HEK293 (cell line): ENCODE measurements around the gene DYNLT2.

Experiments
- GFI1B ChIP-seq: fragments of 450-650 bp; formaldehyde crosslinking; IDR thresholded peaks from 2 replicates; pipeline ENCODE4 v1.5.1; 2016; ENCODE audit warnings: missing biosample characterization, missing genetic modification characterization
- GLI4 ChIP-seq: fragments of 450-650 bp; formaldehyde crosslinking; IDR thresholded peaks from 2 replicates; pipeline ENCODE4 v1.5.1; 2016; ENCODE audit warnings: missing biosample characterization, missing genetic modification characterization
- GLIS1 ChIP-seq: fragments of 450-650 bp; formaldehyde crosslinking; IDR thresholded peaks from 2 replicates; pipeline ENCODE4 v1.5.1; 2016; ENCODE audit warnings: missing biosample characterization, missing genetic modification characterization
- HOXC10 ChIP-seq: sonication (generic); formaldehyde crosslinking; IDR thresholded peaks from 2 replicates; pipeline ENCODE4 v1.8.1; 2023; ENCODE audit warnings: mild to moderate bottlenecking, missing genetic modification reagents
- KLF8 ChIP-seq: fragments of 450-650 bp; formaldehyde crosslinking; IDR thresholded peaks from 2 replicates; pipeline ENCODE4 v1.5.1; 2016; ENCODE audit warnings: missing biosample characterization, missing genetic modification characterization
- SP3 ChIP-seq: fragments of 450-650 bp; formaldehyde crosslinking; IDR thresholded peaks from 2 replicates; pipeline ENCODE4 v1.5.1; 2016; ENCODE audit warnings: missing biosample characterization, missing genetic modification characterization
- ZBTB48 ChIP-seq: fragments of 450-650 bp; formaldehyde crosslinking; IDR thresholded peaks from 2 replicates; pipeline ENCODE4 v1.5.1; 2016; ENCODE audit warnings: missing biosample characterization, missing genetic modification characterization
- ZBTB7A ChIP-seq: fragments of 450-650 bp; formaldehyde crosslinking; IDR thresholded peaks from 2 replicates; pipeline ENCODE4 v1.5.1; 2016; ENCODE audit warnings: low read depth, missing biosample characterization, missing genetic modification characterization
- ZFP37 ChIP-seq: fragments of 450-650 bp; formaldehyde crosslinking; IDR thresholded peaks from 2 replicates; pipeline ENCODE4 v1.5.1; 2016; ENCODE audit warnings: missing biosample characterization, missing genetic modification characterization
- ZIC2 ChIP-seq: fragments of 450-650 bp; formaldehyde crosslinking; IDR thresholded peaks from 2 replicates; pipeline ENCODE4 v1.5.1; 2016; ENCODE audit warnings: missing biosample characterization, missing genetic modification characterization
- ZNF155 ChIP-seq: fragments of 450-650 bp; formaldehyde crosslinking; IDR thresholded peaks from 2 replicates; pipeline ENCODE4 v1.5.1; 2016; ENCODE audit warnings: missing biosample characterization, missing genetic modification characterization
- ZNF169 ChIP-seq: fragments of 450-650 bp; formaldehyde crosslinking; IDR thresholded peaks from 2 replicates; pipeline ENCODE4 v1.5.1; 2016; ENCODE audit warnings: missing biosample characterization, missing genetic modification characterization
- ZNF324 ChIP-seq: fragments of 450-650 bp; formaldehyde crosslinking; IDR thresholded peaks from 2 replicates; pipeline ENCODE4 v1.5.1; 2016; ENCODE audit warnings: missing biosample characterization, missing genetic modification characterization
- ZNF350 ChIP-seq: fragments of 450-650 bp; formaldehyde crosslinking; IDR thresholded peaks from 2 replicates; pipeline ENCODE4 v1.5.0; 2017; ENCODE audit warnings: missing biosample characterization, mild to moderate bottlenecking, missing genetic modification characterization
- ZNF394 ChIP-seq: fragments of 450-650 bp; formaldehyde crosslinking; IDR thresholded peaks from 2 replicates; pipeline ENCODE4 v1.5.1; 2016; ENCODE audit warnings: missing biosample characterization, missing genetic modification characterization, mild to moderate bottlenecking, moderate library complexity, borderline replicate concordance
- ZNF404 ChIP-seq: fragments of 450-650 bp; formaldehyde crosslinking; IDR thresholded peaks from 2 replicates; pipeline ENCODE4 v1.5.1; 2017; ENCODE audit warnings: missing biosample characterization, missing genetic modification characterization
- ZNF433 ChIP-seq: fragments of 450-650 bp; formaldehyde crosslinking; IDR thresholded peaks from 2 replicates; pipeline ENCODE4 v1.5.1; 2016; ENCODE audit warnings: missing biosample characterization, missing genetic modification characterization, low read depth
- ZNF560 ChIP-seq: fragments of 450-650 bp; formaldehyde crosslinking; IDR thresholded peaks from 2 replicates; pipeline ENCODE4 v1.5.1; 2017; ENCODE audit warnings: missing biosample characterization, missing genetic modification characterization, borderline replicate concordance
- ZNF561 ChIP-seq: fragments of 450-650 bp; IDR thresholded peaks from 2 replicates; pipeline ENCODE4 v1.5.1; 2018; ENCODE audit warnings: missing biosample characterization, missing genetic modification characterization, borderline replicate concordance
- ZNF701 ChIP-seq: fragments of 450-650 bp; formaldehyde crosslinking; IDR thresholded peaks from 2 replicates; pipeline ENCODE4 v1.5.1; 2016; ENCODE audit warnings: missing biosample characterization, missing genetic modification characterization
- ZSCAN30 ChIP-seq: fragments of 450-650 bp; IDR thresholded peaks from 2 replicates; pipeline ENCODE4 v1.5.1; 2018; ENCODE audit warnings: missing biosample characterization, mild to moderate bottlenecking, missing genetic modification characterization, moderate library complexity
- ZXDB ChIP-seq: fragments of 450-650 bp; formaldehyde crosslinking; IDR thresholded peaks from 2 replicates; pipeline ENCODE4 v1.5.1; 2016; ENCODE audit warnings: missing biosample characterization, missing genetic modification characterization
- TF ChIP-seq, protein P1 (sequence below): sonication (generic); formaldehyde crosslinking; IDR thresholded peaks from 2 replicates; pipeline ENCODE4 v1.8.1; 2022; ENCODE audit warnings: mild to moderate bottlenecking, moderate library complexity, missing genetic modification reagents
- TF ChIP-seq, protein P2 (sequence below): fragments of 450-650 bp; formaldehyde crosslinking; IDR thresholded peaks from 2 replicates; pipeline ENCODE4 v1.5.1; 2017; ENCODE audit warnings: missing biosample characterization, missing genetic modification characterization
- TF ChIP-seq, protein P3 (sequence below): fragments of 450-650 bp; formaldehyde crosslinking; IDR thresholded peaks from 2 replicates; pipeline ENCODE4 v1.5.1; 2016; ENCODE audit warnings: missing biosample characterization, missing genetic modification characterization
- TF ChIP-seq, protein P4 (sequence below): fragments of 450-650 bp; formaldehyde crosslinking; conservative IDR thresholded peaks from 2 replicates; pipeline ENCODE4 v1.5.1; 2016; ENCODE audit warnings: low read depth, missing biosample characterization, missing genetic modification characterization
- TF ChIP-seq, protein P5 (sequence below): fragments of 450-650 bp; formaldehyde crosslinking; IDR thresholded peaks from 2 replicates; pipeline ENCODE4 v1.5.1; 2016; ENCODE audit warnings: missing biosample characterization, missing genetic modification characterization
- TF ChIP-seq, protein P6 (sequence below): fragments of 450-650 bp; IDR thresholded peaks from 2 replicates; pipeline ENCODE4 v1.5.1; 2018; ENCODE audit warnings: missing biosample characterization, mild to moderate bottlenecking, missing genetic modification characterization

Gene DYNLT2

DNA sequence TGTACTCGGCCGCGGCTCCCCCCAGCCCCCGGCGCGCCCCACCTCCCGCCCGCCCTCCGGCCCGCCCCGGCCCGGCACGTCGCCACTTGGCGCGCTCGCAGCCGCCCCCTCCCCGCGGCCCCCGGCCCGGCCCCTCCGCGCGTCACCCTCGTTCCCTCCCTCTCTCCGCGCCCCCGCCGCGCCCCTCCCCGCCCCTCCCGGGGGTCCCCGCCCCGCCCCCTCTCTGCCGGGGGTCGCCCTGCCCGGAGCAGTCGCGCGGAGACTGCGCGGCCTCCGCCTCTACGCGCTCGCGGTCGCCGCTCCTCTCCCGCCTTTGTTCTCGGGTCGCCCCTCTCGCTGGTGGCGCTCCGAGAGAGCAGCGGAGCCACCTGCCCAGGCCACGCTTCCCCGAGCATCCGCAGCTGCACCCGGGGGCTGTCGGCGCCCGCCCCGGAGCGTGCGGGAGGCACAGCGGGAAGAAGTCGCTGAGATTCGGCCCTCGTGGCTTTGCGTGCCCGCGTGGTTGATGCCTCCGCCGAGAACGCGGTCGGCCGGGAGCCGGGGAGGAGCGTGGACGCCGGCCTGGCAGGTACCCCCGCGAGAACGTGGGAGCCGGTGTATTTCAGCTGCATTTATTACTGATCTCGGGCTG, 26.8 kb downstream of the DYNLT2 start, which contains the start of gene PHF10 (continued):
- TF ChIP-seq ZNF701 (tag by site-specific recombination) (no peak), ZNF155 (no peak), ZNF561 (0 out of 2 replicates have a peak, but pooled peaks have one; percentile 77), GLIS1 (tag by site-specific recombination) (peak; percentile 52), ZNF433 (tag by site-specific recombination) (no peak), ZFP37 (tag by site-specific recombination) (peak; percentile 79; the same call in 1 of the 2 replicates), GFI1B (tag by site-specific recombination) (peak; percentile 35; the same call in 1 of the 2 replicates), KLF8 (peak; percentile 72; the same call in 1 of the 2 replicates), ZXDB (peak; percentile 72), ZNF404 (no peak), ZBTB7A (0 out of 2 replicates have a peak, but pooled peaks have one; percentile 11), ZBTB48 (tag by site-specific recombination) (0 out of 2 replicates have a peak, but pooled peaks have one; percentile 10), ZNF394 (tag by site-specific recombination) (peak; percentile 70), ZNF350 (no peak), GLI4 (tag by site-specific recombination) (0 out of 2 replicates have a peak, but pooled peaks have one; percentile 71), ZNF324 (tag by site-specific recombination) (no peak), HOXC10 (CRISPR knock-in tag) (no peak), ZSCAN30 (tag by site-specific recombination) (peak; percentile 29; the same call in 1 of the 2 replicates), SP3 (peak; percentile 53), ZNF169 (no peak), ZIC2 (tag by site-specific recombination) (peak; percentile 73), ZNF560 (no peak)
- TF ChIP-seq, protein P1, sequence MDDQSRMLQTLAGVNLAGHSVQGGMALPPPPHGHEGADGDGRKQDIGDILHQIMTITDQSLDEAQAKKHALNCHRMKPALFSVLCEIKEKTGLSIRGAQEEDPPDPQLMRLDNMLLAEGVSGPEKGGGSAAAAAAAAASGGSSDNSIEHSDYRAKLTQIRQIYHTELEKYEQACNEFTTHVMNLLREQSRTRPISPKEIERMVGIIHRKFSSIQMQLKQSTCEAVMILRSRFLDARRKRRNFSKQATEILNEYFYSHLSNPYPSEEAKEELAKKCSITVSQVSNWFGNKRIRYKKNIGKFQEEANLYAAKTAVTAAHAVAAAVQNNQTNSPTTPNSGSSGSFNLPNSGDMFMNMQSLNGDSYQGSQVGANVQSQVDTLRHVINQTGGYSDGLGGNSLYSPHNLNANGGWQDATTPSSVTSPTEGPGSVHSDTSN: 0 out of 2 replicates have a peak, but pooled peaks have one; percentile 74
- TF ChIP-seq, protein P2, sequence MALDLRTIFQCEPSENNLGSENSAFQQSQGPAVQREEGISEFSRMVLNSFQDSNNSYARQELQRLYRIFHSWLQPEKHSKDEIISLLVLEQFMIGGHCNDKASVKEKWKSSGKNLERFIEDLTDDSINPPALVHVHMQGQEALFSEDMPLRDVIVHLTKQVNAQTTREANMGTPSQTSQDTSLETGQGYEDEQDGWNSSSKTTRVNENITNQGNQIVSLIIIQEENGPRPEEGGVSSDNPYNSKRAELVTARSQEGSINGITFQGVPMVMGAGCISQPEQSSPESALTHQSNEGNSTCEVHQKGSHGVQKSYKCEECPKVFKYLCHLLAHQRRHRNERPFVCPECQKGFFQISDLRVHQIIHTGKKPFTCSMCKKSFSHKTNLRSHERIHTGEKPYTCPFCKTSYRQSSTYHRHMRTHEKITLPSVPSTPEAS: 0 out of 2 replicates have a peak, but pooled peaks have one; percentile 23
- TF ChIP-seq, protein P3, sequence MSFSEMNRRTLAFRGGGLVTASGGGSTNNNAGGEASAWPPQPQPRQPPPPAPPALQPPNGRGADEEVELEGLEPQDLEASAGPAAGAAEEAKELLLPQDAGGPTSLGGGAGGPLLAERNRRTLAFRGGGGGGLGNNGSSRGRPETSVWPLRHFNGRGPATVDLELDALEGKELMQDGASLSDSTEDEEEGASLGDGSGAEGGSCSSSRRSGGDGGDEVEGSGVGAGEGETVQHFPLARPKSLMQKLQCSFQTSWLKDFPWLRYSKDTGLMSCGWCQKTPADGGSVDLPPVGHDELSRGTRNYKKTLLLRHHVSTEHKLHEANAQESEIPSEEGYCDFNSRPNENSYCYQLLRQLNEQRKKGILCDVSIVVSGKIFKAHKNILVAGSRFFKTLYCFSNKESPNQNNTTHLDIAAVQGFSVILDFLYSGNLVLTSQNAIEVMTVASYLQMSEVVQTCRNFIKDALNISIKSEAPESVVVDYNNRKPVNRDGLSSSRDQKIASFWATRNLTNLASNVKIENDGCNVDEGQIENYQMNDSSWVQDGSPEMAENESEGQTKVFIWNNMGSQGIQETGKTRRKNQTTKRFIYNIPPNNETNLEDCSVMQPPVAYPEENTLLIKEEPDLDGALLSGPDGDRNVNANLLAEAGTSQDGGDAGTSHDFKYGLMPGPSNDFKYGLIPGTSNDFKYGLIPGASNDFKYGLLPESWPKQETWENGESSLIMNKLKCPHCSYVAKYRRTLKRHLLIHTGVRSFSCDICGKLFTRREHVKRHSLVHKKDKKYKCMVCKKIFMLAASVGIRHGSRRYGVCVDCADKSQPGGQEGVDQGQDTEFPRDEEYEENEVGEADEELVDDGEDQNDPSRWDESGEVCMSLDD: peak; percentile 38; the same call in 1 of the 2 replicates
- TF ChIP-seq, protein P4, sequence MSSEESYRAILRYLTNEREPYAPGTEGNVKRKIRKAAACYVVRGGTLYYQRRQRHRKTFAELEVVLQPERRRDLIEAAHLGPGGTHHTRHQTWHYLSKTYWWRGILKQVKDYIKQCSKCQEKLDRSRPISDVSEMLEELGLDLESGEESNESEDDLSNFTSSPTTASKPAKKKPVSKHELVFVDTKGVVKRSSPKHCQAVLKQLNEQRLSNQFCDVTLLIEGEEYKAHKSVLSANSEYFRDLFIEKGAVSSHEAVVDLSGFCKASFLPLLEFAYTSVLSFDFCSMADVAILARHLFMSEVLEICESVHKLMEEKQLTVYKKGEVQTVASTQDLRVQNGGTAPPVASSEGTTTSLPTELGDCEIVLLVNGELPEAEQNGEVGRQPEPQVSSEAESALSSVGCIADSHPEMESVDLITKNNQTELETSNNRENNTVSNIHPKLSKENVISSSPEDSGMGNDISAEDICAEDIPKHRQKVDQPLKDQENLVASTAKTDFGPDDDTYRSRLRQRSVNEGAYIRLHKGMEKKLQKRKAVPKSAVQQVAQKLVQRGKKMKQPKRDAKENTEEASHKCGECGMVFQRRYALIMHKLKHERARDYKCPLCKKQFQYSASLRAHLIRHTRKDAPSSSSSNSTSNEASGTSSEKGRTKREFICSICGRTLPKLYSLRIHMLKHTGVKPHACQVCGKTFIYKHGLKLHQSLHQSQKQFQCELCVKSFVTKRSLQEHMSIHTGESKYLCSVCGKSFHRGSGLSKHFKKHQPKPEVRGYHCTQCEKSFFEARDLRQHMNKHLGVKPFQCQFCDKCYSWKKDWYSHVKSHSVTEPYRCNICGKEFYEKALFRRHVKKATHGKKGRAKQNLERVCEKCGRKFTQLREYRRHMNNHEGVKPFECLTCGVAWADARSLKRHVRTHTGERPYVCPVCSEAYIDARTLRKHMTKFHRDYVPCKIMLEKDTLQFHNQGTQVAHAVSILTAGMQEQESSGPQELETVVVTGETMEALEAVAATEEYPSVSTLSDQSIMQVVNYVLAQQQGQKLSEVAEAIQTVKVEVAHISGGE: peak; percentile 37; the same call in 1 of the 2 replicates
- TF ChIP-seq, protein P5, sequence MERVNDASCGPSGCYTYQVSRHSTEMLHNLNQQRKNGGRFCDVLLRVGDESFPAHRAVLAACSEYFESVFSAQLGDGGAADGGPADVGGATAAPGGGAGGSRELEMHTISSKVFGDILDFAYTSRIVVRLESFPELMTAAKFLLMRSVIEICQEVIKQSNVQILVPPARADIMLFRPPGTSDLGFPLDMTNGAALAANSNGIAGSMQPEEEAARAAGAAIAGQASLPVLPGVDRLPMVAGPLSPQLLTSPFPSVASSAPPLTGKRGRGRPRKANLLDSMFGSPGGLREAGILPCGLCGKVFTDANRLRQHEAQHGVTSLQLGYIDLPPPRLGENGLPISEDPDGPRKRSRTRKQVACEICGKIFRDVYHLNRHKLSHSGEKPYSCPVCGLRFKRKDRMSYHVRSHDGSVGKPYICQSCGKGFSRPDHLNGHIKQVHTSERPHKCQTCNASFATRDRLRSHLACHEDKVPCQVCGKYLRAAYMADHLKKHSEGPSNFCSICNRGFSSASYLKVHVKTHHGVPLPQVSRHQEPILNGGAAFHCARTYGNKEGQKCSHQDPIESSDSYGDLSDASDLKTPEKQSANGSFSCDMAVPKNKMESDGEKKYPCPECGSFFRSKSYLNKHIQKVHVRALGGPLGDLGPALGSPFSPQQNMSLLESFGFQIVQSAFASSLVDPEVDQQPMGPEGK (tag by site-specific recombination): peak; percentile 66
- TF ChIP-seq, protein P6, sequence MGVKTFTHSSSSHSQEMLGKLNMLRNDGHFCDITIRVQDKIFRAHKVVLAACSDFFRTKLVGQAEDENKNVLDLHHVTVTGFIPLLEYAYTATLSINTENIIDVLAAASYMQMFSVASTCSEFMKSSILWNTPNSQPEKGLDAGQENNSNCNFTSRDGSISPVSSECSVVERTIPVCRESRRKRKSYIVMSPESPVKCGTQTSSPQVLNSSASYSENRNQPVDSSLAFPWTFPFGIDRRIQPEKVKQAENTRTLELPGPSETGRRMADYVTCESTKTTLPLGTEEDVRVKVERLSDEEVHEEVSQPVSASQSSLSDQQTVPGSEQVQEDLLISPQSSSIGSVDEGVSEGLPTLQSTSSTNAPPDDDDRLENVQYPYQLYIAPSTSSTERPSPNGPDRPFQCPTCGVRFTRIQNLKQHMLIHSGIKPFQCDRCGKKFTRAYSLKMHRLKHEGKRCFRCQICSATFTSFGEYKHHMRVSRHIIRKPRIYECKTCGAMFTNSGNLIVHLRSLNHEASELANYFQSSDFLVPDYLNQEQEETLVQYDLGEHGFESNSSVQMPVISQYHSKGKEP: no peak
